ENCODE measurements around the gene MPND.
A peak's percentile ranks its signal among the peaks of the same experiment; 100 is the strongest.

MPND gene

GRCh38 chr19:4342314-4342614, 1.1 kb upstream of the MPND start (continued):
- TF ChIP-seq PATZ1 (tag by site-specific recombination; IDR thresholded peaks at IDR 0.05) (peak; percentile 13; the same call in 1 of the 2 replicates), ZIC2 (tag by site-specific recombination; IDR thresholded peaks at IDR 0.05) (peak; percentile 29; the same call in 1 of the 2 replicates), ZNF548 (tag by site-specific recombination; IDR thresholded peaks at IDR 0.05) (no peak), SP7 (tag by site-specific recombination; IDR thresholded peaks at IDR 0.05) (peak; percentile 20; the same call in 1 of the 2 replicates), ZNF529 (tag by site-specific recombination; IDR thresholded peaks at IDR 0.05; ENCODE audit: insufficient replicate concordance) (no peak), PRDM10 (tag by site-specific recombination; IDR thresholded peaks at IDR 0.05) (peak; percentile 39; the same call in 1 of the 2 replicates), ZNF174 (tag by site-specific recombination; IDR thresholded peaks at IDR 0.05) (no peak)
- TF ChIP-seq, protein P1, sequence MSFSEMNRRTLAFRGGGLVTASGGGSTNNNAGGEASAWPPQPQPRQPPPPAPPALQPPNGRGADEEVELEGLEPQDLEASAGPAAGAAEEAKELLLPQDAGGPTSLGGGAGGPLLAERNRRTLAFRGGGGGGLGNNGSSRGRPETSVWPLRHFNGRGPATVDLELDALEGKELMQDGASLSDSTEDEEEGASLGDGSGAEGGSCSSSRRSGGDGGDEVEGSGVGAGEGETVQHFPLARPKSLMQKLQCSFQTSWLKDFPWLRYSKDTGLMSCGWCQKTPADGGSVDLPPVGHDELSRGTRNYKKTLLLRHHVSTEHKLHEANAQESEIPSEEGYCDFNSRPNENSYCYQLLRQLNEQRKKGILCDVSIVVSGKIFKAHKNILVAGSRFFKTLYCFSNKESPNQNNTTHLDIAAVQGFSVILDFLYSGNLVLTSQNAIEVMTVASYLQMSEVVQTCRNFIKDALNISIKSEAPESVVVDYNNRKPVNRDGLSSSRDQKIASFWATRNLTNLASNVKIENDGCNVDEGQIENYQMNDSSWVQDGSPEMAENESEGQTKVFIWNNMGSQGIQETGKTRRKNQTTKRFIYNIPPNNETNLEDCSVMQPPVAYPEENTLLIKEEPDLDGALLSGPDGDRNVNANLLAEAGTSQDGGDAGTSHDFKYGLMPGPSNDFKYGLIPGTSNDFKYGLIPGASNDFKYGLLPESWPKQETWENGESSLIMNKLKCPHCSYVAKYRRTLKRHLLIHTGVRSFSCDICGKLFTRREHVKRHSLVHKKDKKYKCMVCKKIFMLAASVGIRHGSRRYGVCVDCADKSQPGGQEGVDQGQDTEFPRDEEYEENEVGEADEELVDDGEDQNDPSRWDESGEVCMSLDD (tag by site-specific recombination; IDR thresholded peaks at IDR 0.05), result no peak
- TF ChIP-seq, protein P2, sequence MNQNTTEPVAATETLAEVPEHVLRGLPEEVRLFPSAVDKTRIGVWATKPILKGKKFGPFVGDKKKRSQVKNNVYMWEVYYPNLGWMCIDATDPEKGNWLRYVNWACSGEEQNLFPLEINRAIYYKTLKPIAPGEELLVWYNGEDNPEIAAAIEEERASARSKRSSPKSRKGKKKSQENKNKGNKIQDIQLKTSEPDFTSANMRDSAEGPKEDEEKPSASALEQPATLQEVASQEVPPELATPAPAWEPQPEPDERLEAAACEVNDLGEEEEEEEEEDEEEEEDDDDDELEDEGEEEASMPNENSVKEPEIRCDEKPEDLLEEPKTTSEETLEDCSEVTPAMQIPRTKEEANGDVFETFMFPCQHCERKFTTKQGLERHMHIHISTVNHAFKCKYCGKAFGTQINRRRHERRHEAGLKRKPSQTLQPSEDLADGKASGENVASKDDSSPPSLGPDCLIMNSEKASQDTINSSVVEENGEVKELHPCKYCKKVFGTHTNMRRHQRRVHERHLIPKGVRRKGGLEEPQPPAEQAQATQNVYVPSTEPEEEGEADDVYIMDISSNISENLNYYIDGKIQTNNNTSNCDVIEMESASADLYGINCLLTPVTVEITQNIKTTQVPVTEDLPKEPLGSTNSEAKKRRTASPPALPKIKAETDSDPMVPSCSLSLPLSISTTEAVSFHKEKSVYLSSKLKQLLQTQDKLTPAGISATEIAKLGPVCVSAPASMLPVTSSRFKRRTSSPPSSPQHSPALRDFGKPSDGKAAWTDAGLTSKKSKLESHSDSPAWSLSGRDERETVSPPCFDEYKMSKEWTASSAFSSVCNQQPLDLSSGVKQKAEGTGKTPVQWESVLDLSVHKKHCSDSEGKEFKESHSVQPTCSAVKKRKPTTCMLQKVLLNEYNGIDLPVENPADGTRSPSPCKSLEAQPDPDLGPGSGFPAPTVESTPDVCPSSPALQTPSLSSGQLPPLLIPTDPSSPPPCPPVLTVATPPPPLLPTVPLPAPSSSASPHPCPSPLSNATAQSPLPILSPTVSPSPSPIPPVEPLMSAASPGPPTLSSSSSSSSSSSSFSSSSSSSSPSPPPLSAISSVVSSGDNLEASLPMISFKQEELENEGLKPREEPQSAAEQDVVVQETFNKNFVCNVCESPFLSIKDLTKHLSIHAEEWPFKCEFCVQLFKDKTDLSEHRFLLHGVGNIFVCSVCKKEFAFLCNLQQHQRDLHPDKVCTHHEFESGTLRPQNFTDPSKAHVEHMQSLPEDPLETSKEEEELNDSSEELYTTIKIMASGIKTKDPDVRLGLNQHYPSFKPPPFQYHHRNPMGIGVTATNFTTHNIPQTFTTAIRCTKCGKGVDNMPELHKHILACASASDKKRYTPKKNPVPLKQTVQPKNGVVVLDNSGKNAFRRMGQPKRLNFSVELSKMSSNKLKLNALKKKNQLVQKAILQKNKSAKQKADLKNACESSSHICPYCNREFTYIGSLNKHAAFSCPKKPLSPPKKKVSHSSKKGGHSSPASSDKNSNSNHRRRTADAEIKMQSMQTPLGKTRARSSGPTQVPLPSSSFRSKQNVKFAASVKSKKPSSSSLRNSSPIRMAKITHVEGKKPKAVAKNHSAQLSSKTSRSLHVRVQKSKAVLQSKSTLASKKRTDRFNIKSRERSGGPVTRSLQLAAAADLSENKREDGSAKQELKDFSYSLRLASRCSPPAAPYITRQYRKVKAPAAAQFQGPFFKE (tag by site-specific recombination; IDR thresholded peaks at IDR 0.05; ENCODE audit: borderline replicate concordance), result no peak

DNA sequence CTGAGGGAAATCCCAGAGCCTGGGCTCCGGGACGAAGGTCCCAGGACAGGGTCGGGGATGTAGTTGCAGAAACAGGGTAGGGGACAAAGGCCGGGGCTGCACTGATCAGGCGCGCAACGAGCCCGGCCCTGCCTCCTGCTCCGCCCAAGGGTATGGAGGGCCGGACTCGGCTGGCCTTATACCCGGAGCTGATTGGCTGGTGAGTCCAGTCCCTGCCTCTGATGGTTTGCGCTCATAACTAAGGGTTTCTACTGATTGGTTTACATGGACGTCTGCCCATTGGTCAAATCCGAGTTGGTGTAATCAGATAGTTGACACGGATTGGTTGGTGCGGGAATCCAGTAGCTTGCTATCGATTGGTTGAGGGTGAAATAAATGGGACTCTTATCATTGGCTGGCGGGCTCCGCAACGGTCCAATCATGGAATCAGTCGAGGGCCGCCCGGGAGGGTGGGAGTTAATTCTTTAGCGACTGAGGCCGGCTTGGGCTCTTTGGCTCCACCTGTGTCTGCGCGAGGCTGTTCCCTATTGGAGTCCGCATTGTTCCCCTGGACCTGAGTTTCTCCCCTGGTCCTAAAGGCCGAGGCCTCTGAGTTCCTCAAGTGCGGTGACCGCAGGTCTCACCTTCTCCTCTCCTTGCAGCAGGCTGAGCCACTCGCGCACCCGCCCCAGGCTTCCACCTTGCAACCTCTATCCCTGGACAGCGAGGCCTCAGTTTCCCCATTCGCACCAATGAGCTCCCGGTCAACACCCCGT, 570 bp upstream of the MPND start:
- peaks cover 5 to 17% of the 10 kb centered on the region in 2 experiments; a peak in 2 of 3 replicates for H3K36me3 ChIP-seq (ENCODE audit: control insufficient read depth in 2 of 2, insufficient read depth in 1 of 2, low read length in 2 of 2)
- H3K27ac ChIP-seq (ENCODE audit: extremely low read depth, low read depth, low read length), result peak overlapping the region; percentile 68
- ChIA-PET POLR2A (interaction anchor here (0.6 to 3.2 kb wide), 38 partner anchors 9 to 1867 kb away, joined by 3 to 29 read pairs (median 4); partner anchors contain the start of genes CHAF1A, FSD1, GADD45B and HDGFL2), CTCF (interaction anchor here (0.7 to 3.9 kb wide), 5 partner anchors 10 to 76 kb away, joined by 3 to 44 read pairs (median 9); no protein-coding TSS in a partner anchor)
- no peaks in the 10 kb centered on the region for H3K9me3 ChIP-seq (ENCODE audit: control insufficient read depth, insufficient read depth, low read depth, low read length)
- peaks cover 3% of the 10 kb centered on the region; the same call in 1 of the 2 replicates for H3K4me1 ChIP-seq (ENCODE audit: control insufficient read depth, insufficient read depth, low read length)
- H3K4me3 ChIP-seq (ENCODE audit: low read depth, low read length), result peak overlapping the region; percentile 73
- TF ChIP-seq, protein P3, sequence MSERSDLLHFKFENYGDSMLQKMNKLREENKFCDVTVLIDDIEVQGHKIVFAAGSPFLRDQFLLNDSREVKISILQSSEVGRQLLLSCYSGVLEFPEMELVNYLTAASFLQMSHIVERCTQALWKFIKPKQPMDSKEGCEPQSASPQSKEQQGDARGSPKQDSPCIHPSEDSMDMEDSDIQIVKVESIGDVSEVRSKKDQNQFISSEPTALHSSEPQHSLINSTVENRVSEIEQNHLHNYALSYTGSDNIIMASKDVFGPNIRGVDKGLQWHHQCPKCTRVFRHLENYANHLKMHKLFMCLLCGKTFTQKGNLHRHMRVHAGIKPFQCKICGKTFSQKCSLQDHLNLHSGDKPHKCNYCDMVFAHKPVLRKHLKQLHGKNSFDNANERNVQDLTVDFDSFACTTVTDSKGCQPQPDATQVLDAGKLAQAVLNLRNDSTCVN (tag by site-specific recombination; optimal IDR thresholded peaks at IDR 0.05), result no peak
- no peak for TF ChIP-seq ZNF16 (tag by site-specific recombination; IDR thresholded peaks at IDR 0.05; ENCODE audit: low read depth)
- TF ChIP-seq ZNF341 (tag by site-specific recombination; IDR thresholded peaks at IDR 0.05; ENCODE audit: low read depth), result peak; percentile 89
- TF ChIP-seq, protein P4, sequence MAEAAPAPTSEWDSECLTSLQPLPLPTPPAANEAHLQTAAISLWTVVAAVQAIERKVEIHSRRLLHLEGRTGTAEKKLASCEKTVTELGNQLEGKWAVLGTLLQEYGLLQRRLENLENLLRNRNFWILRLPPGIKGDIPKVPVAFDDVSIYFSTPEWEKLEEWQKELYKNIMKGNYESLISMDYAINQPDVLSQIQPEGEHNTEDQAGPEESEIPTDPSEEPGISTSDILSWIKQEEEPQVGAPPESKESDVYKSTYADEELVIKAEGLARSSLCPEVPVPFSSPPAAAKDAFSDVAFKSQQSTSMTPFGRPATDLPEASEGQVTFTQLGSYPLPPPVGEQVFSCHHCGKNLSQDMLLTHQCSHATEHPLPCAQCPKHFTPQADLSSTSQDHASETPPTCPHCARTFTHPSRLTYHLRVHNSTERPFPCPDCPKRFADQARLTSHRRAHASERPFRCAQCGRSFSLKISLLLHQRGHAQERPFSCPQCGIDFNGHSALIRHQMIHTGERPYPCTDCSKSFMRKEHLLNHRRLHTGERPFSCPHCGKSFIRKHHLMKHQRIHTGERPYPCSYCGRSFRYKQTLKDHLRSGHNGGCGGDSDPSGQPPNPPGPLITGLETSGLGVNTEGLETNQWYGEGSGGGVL (tag by site-specific recombination; IDR thresholded peaks at IDR 0.05), result no peak
- TF ChIP-seq ZNF214 (tag by site-specific recombination; IDR thresholded peaks at IDR 0.05; ENCODE audit: borderline replicate concordance), result no peak
- TF ChIP-seq ZNF132 (tag by site-specific recombination; IDR thresholded peaks at IDR 0.05; ENCODE audit: borderline replicate concordance), result no peak

Measured in HEK293 (cell line).